AG04449 (cell line): ENCODE measurements around the gene SLK.

Experiments used
- CTCF ChIA-PET: fragments of 350-600 bp; formaldehyde crosslinking; extraction: SDS; loops from one replicate; lab custom pipeline; 2021; ENCODE audit warnings: antibody characterized with exemption; lab: Yijun Ruan, JAX
- POLR2A ChIA-PET: fragments of 400-600, 350-600 bp; formaldehyde crosslinking; extraction: SDS; loops from one replicate; lab custom pipeline; 2020; ENCODE audit warnings: antibody characterized with exemption, inconsistent platforms; lab: Yijun Ruan, JAX
- DNase-seq: peaks from one replicate; pipeline ENCODE4 v3.0.0-alpha.2; 2010; ENCODE audit warnings: low read depth, low spot score
- H3K4me3 ChIP-seq: 2 replicates; pipeline ENCODE4 v1.5.1; 2011; ENCODE audit warnings: low read depth, mild to moderate bottlenecking, control low read depth, low read length
- CTCF ChIP-seq: IDR thresholded peaks from one replicate; pipeline ENCODE4 v1.5.1; 2011; ENCODE audit warnings: mild to moderate bottlenecking, moderate library complexity, low read length, control low read depth, inconsistent platforms; ENCODE audit not compliant: insufficient read depth; ENCODE audit errors: missing control alignments

Gene SLK

GRCh38 chr10:104077247-104077646 is 110.3 kb downstream of the SLK start:
- no peak for TF ChIP-seq CTCF

GRCh38 chr10:104077663-104078151 is 110.8 kb downstream of the SLK start:
- no peak for TF ChIP-seq CTCF
- no peak for DNase-seq
- ChIA-PET POLR2A (no interaction called here), CTCF (interaction anchor here (1.9 kb wide), 1 partner anchor 46 kb away, joined by 7 read pairs; no protein-coding TSS in a partner anchor)
- no peak overlapping the region for H3K4me3 ChIP-seq

More at GRCh38 chr10:104077247-104077646, 110.3 kb downstream of the SLK start:
- H3K4me3 ChIP-seq = no peak overlapping the region
- POLR2A ChIA-PET = no interaction called here
- DNase-seq = no peak
- CTCF ChIA-PET = interaction anchor here (1.9 kb wide), 1 partner anchor 46 kb away, joined by 7 read pairs; no protein-coding TSS in a partner anchor
